NCI-H524 treated with DMSO at 0.1 percent for 48 hours (cell line): Measurements from ENCODE around the gene PKP4.

Experiments used
- DNase-seq: peaks from one replicate; lab custom pipeline; 2025; lab: John Stamatoyannopoulos, UW

The PKP4 gene

GRCh38 chr2:158716921-158717320 lies 260.2 kb downstream of the PKP4 start:
- DNase-seq, result no peak

GRCh38 chr2:158717366-158718195 lies 260.8 kb downstream of the PKP4 start:
- DNase-seq, result no peak

- no peak for DNase-seq
Measured at GRCh38 chr2:158718196-158718585, 261.4 kb downstream of the PKP4 start.

GRCh38 chr2:158718851-158719250 lies 262.1 kb downstream of the PKP4 start:
- DNase-seq, result no peak

DNA sequence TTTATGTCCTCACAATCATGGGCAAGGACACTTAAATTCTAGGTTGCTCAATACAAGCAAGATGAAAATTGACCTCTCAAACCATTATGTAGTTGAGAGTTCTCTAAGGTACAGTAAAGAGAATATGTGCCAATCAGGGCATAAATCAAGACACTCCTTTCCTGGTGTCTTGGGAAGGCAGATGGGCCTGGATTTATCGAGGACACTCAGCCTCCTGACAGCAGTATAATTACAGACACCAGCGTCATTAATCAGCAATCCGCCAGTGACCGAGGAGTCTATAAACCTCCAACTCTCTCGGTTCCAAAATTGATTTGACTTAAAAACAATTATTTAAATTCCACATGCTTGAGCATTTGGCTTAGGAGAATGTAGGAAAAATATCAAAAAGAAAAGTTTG lies 262.7 kb downstream of the PKP4 start:
- DNase-seq, result peak; percentile 48

DNA sequence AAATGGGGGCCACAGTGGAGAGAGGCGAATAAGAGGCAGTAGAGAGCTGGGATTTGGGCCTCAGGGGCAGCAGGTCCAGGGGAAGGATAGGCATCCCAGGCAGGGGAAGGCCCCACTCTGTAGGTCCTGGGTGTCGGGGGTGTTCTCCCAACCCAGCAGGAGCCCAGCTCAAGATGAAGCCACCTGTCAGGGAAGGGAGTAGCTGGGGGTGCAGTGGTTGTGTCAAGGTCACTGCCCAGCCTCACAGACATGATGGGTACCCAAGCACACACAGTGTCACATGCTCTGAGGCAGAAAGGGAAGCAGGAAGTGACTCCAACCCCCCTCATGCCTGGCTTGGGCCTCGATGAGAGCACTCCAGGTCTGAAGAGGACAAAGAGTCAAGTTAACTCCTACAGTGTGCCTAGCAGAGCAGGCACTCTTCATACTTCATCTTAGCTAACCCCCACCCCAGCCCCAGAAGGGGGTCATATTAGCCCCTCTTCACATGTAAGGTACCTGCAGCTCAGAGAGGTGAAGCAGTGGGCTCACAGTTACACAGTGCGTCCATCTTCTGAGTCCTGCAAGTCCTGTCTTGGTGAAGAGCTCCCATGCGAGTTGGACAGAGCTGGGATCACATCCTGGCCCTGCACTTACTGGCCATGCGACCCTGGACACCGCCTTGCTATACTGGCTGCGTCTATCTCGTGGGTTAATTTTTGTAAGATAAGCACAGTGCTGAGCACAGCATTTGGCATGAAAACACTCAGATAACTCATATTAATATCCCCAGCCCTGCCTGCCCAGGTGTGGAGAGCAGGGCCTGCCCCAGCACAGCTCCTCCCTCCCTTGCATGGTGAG lies 265.7 kb downstream of the PKP4 start:
- DNase-seq, result no peak

DNA sequence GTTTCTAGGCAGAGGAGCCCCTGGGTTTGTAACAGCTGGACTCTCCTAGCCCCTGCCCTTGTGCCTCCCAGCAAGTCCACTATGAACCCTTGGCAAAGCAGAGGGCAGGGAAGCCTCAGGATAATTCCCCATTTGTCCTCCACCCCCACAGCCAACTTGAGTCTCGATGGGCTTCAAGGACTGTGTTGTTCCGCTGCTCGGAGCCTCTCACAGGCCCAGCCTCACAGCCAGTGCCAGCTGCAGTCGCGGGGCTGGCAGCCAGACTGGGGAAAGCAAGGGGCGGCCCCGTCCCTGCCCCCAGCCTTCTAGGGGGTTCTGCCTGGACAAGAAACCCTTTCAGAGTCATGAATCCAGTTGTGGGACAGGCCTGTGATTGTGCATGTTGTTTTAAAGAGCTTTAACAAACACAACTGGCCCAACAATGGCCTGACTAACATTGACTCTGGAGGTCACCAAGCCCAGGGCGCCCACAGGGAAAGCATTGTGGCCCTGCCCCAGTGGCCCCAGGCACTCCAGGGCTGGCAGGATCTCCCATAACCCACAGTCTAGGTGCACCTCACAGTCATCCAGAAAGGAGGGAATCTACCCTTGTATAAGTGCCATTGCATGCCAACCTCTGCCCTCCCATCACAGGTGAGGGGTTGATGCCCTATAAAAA lies 266.6 kb downstream of the PKP4 start:
- DNase-seq, result no peak

GRCh38 chr2:158723921-158724802 lies 267.4 kb downstream of the PKP4 start:
- DNase-seq, result no peak

GRCh38 chr2:158724803-158725381 lies 268.1 kb downstream of the PKP4 start:
- peak; percentile 70 for DNase-seq

- DNase-seq, result peak; percentile 90
Measured at GRCh38 chr2:158725441-158725891, 268.7 kb downstream of the PKP4 start.

DNA sequence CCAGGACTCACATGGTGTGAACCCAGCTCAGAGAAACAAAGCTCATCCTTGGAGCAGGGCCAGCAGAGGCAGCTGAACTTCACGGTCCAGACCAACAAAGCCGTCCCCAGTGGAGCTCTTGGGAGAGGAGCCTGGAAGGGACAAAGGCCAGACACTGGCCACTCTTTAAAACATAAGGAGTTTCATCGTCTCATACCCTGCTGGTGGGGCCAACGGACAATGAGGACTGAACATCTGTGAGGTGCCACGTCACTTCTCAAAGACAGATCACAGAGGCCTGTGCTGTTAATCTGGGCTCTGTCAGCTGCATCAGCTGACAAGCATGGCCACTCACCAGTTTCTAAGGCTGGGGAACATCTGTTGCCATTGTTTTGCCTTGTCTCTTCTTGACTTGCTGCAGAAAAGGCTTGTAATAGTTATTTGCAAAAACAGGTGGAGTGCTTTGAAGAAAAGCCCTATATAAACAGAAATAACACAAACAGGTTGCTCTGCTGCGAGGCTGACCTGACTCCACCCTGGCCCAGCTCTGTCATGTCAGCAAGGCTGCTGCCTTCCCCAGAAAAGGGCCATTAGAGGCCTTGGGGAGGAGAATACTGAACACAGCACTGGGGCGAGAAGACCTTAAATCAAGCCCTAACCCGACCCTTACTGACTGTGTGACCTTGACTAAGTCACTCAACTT lies 270.3 kb downstream of the PKP4 start:
- peak; percentile 62 for DNase-seq

DNA sequence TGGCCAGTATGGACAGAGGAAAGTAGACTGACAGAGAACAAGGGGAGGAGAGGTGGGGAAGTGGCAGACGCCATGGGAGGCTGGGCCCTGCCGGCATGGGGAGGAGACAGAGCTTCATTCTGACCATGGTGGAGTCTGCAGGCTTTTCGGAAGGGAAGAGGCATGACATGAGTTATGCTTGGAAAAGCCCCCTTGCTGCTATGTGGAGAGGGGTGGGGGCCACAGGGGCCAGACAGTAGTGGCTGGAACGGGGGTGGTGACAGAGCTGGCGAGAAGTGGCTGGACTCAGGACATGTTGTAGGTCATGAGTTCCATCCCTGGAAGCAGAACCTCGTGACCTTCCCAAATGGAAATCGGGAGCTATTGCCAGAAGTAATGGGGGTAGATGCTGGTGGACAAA lies 271.7 kb downstream of the PKP4 start:
- no peak for DNase-seq

- DNase-seq, result no peak
Measured at GRCh38 chr2:158729451-158729850, 272.7 kb downstream of the PKP4 start.

DNA sequence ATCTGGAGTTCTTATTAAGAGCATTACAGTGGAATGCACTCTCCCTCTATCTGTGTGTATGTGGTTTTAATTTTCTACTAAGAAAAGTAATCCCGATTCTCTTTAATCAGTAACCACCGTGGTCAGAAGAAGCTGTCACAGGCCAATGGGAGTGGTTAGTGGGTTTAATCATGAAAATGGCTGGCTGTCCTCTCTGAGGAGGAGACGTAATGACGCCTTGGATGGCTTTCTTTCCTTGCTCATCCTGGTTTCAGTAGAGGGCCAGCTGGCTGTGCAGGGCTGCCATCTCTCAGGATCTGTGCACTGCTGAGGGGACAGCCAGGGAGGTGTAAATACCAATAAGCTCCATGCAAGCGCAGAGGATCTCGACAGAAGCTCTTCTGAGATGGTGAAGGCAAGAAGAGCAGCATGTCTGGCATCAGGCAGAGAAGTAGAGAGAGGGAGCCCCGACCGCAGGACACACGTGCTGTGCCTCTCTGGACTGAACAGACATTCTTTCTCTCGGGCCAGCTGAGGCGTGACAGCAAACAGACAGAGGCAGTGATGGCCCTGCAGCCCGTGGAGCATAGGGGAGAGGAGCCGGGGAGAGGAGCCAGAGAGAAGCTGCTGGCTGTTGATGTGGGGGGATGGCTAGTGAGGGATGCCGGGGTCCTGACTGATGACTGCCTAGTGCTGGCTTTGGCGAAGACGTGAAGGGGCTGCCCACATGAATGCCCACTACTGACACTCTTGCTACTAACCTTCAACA lies 273.3 kb downstream of the PKP4 start:
- no peak for DNase-seq

DNA sequence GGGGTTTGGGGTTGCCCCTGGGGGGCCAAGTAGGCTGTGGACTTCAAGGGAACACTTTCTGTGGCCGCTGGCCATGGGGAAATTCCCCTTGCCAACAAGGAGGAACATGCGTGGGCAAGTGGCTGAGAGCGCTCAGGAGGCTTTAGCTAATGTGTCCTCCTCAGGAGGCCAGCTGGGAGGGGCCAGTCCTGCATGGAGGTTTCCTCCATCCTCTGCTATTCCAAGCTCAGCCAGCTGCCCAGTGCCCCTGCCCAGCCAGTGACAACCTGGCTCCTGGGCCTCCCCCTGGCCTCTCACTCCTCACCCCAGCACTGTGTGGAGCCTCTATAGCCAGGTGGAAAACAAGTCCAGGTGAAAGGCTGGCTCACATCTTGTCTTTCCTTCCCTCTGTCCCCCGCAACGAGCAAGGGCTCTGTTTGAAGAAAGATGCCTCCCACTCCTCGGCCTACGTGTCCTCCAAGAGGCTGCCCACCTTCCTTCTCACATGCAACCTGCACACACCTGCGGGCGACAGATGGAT lies 273.9 kb downstream of the PKP4 start:
- DNase-seq, result no peak

GRCh38 chr2:158731386-158731785 lies 274.6 kb downstream of the PKP4 start:
- no peak for DNase-seq
